Caco-2 (cell line): ENCODE measurements around the gene MRAS. TPM values are rescaled to one million over a fixed set of nuclear protein-coding genes. Genes with fewer than 3 reads are reported as not detected.

ENCODE experiments used
- BruUV-seq: library from RNA; stranded (reverse); fragments of 400-500 nt; replicated peaks from 2 replicates; lab custom pipeline; 2021; lab: Mats Ljungman, UMichigan
- CTCF ChIA-PET: fragments of 300-600 bp; sonication (Branson Sonifier 250); formaldehyde crosslinking; loops from one replicate; lab custom pipeline; 2022; ENCODE audit warnings: antibody characterized with exemption; lab: Charles Lee
- POLR2A ChIA-PET: fragments of 300-600 bp; sonication (Branson Sonifier 250); formaldehyde crosslinking; loops from one replicate; lab custom pipeline; 2022; ENCODE audit warnings: antibody characterized with exemption; lab: Charles Lee
- DNase-seq, 2 experiments: peaks; one replicate each; pipeline versions ENCODE4 v3.0.0 to v3.0.0-alpha.2; 2020 to 2022
- H3K27me3 ChIP-seq: replicated peaks from 2 replicates; pipeline ENCODE4 v1.6.0; 2011; ENCODE audit warnings: low read length; ENCODE audit not compliant: control insufficient read depth, insufficient read depth
- H3K36me3 ChIP-seq: 2 replicates; pipeline ENCODE4 v1.5.1; 2011; ENCODE audit warnings: low read length; ENCODE audit not compliant: control insufficient read depth, insufficient read depth
- H3K4me1 ChIP-seq: fragments of 250-450 bp; sonication (Bioruptor Pico); 2 replicates; pipeline ENCODE4 v1.5.1; 2020; ENCODE audit warnings: mild to moderate bottlenecking
- H3K4me3 ChIP-seq: 2 replicates; pipeline ENCODE4 v1.5.1; 2011; ENCODE audit warnings: low read depth, mild to moderate bottlenecking, control low read depth, low read length
- H3K9me3 ChIP-seq: fragments of 250-450 bp; sonication (Bioruptor Pico); 2 replicates; pipeline ENCODE4 v1.5.1; 2020; ENCODE audit warnings: mild to moderate bottlenecking, moderate library complexity
- H3K27ac Mint-ChIP-seq: one replicate; pipeline ENCODE4 v1.8.0; 2022; ENCODE audit warnings: mixed read lengths; ENCODE audit not compliant: unreplicated experiment
- H3K27me3 Mint-ChIP-seq: one replicate; pipeline ENCODE4 v1.8.0; 2022; ENCODE audit warnings: mixed read lengths; ENCODE audit not compliant: insufficient read depth, unreplicated experiment
- H3K36me3 Mint-ChIP-seq: one replicate; pipeline ENCODE4 v1.8.0; 2022; ENCODE audit warnings: mild to moderate bottlenecking, mixed read lengths; ENCODE audit not compliant: insufficient read depth, unreplicated experiment
- H3K4me1 Mint-ChIP-seq: one replicate; pipeline ENCODE4 v1.8.0; 2022; ENCODE audit warnings: low read depth, mixed read lengths; ENCODE audit not compliant: unreplicated experiment
- H3K4me3 Mint-ChIP-seq: one replicate; pipeline ENCODE4 v1.8.0; 2022; ENCODE audit warnings: mild to moderate bottlenecking, moderate library complexity, mixed read lengths; ENCODE audit not compliant: unreplicated experiment
- H3K9me3 Mint-ChIP-seq: one replicate; pipeline ENCODE4 v1.8.0; 2022; ENCODE audit warnings: mixed read lengths; ENCODE audit not compliant: unreplicated experiment
- CTCF ChIP-seq, 2 experiments: fragments of 200-600 bp in 1 of 2; IDR thresholded peaks; 1 replicate in 1 of 2; 2 replicates in 1 of 2; pipeline versions ENCODE4 v1.5.1 to v1.8.0; 2011 to 2022; ENCODE audit warnings: antibody characterized with exemption in 1 of 2, control low read depth in 1 of 2, inconsistent platforms in 1 of 2, low read depth in 1 of 2, low read length in 1 of 2, mild to moderate bottlenecking in 1 of 2, moderate library complexity in 1 of 2; ENCODE audit not compliant: insufficient read depth in 1 of 2, severe bottlenecking in 1 of 2, unreplicated experiment in 1 of 2
- intact Hi-C: fragments of 100-400 bp; cut with micrococcal nuclease; formaldehyde crosslinking; loops from one replicate; pipeline ENCODE4 v1.10.0; 2022; ENCODE audit not compliant: unreplicated experiment
- total RNA-seq: library from RNA; stranded (reverse); gene quantifications from 2 replicates; pipeline ENCODE4 v1.2.3, GENCODE V29; 2022

MRAS gene
- total RNA-seq, 1 experiment from 2014 or later: 11.4 TPM

- H3K4me1 ChIP-seq: peaks cover 25% of the 10 kb centered on the region
- Mint-ChIP-seq H3K27me3 (no peaks in the 10 kb centered on the region), H3K4me1 (peaks cover 28% of the 10 kb centered on the region), H3K4me3 (no peak overlapping the region), H3K36me3 (no peaks in the 10 kb centered on the region), H3K9me3 (no peaks in the 10 kb centered on the region), H3K27ac (no peak overlapping the region)
- H3K27me3 ChIP-seq: no peaks in the 10 kb centered on the region
- ChIA-PET POLR2A (no interaction called here), CTCF (no interaction called here)
- no peaks in the 10 kb centered on the region for H3K36me3 ChIP-seq
- H3K9me3 ChIP-seq: no peaks in the 10 kb centered on the region
- DNase-seq: no peak
- H3K4me3 ChIP-seq: no peak overlapping the region
- intact Hi-C loops: no loop called here
- no peak for TF ChIP-seq CTCF (IDR thresholded peaks at IDR 0.05; ENCODE audit: insufficient read depth in 1 of 2, low read depth in 1 of 2, low read length in 1 of 2, severe bottlenecking in 1 of 2, unreplicated experiment in 1 of 2)
- BruUV-seq: no TSS peak
Measured at GRCh38 chr3:138394156-138394555, 45.8 kb downstream of the MRAS start.

GRCh38 chr3:138394686-138395085 is 46.3 kb downstream of the MRAS start:
- H3K4me3 Mint-ChIP-seq: no peak overlapping the region
- POLR2A ChIA-PET: no interaction called here

GRCh38 chr3:138395865-138396751 is 47.7 kb downstream of the MRAS start:
- ChIA-PET CTCF (interaction anchor here (0.6 kb wide), 1 partner anchor 53 kb away, joined by 3 read pairs; no protein-coding TSS in a partner anchor), POLR2A (no interaction called here)
- Mint-ChIP-seq H3K27ac (peak overlapping the region; percentile 31), H3K4me1 (peaks cover 34% of the 10 kb centered on the region), H3K4me3 (no peak overlapping the region), H3K36me3 (no peaks in the 10 kb centered on the region), H3K9me3 (no peaks in the 10 kb centered on the region), H3K27me3 (no peaks in the 10 kb centered on the region)
- BruUV-seq: no TSS peak
- no peaks in the 10 kb centered on the region for H3K9me3 ChIP-seq
- H3K4me1 ChIP-seq: peaks cover 29% of the 10 kb centered on the region
- H3K4me3 ChIP-seq: no peak overlapping the region
- intact Hi-C loops: no loop called here
- no peak for TF ChIP-seq CTCF (IDR thresholded peaks at IDR 0.05; ENCODE audit: insufficient read depth in 1 of 2, low read depth in 1 of 2, low read length in 1 of 2, severe bottlenecking in 1 of 2, unreplicated experiment in 1 of 2)
- no peak for DNase-seq
- H3K27me3 ChIP-seq: no peaks in the 10 kb centered on the region
- H3K36me3 ChIP-seq: no peaks in the 10 kb centered on the region

More at GRCh38 chr3:138394686-138395085, 46.3 kb downstream of the MRAS start:
- H3K36me3 Mint-ChIP-seq: no peaks in the 10 kb centered on the region
- no peak overlapping the region for H3K27ac Mint-ChIP-seq
- no peaks in the 10 kb centered on the region for H3K27me3 Mint-ChIP-seq
- peaks cover 32% of the 10 kb centered on the region for H3K4me1 Mint-ChIP-seq
- DNase-seq: no peak
- intact Hi-C loops: no loop called here
- BruUV-seq: no TSS peak
- H3K9me3 ChIP-seq: no peaks in the 10 kb centered on the region
- peaks cover 27% of the 10 kb centered on the region for H3K4me1 ChIP-seq
- no peak for TF ChIP-seq CTCF (IDR thresholded peaks at IDR 0.05; ENCODE audit: insufficient read depth in 1 of 2, low read depth in 1 of 2, low read length in 1 of 2, severe bottlenecking in 1 of 2, unreplicated experiment in 1 of 2)
- H3K9me3 Mint-ChIP-seq: no peaks in the 10 kb centered on the region
- no peak overlapping the region for H3K4me3 ChIP-seq
- CTCF ChIA-PET: no interaction called here
- no peaks in the 10 kb centered on the region for H3K27me3 ChIP-seq
- no peaks in the 10 kb centered on the region for H3K36me3 ChIP-seq
